GM19351 (cell line): ENCODE measurements around the gene TRHDE.

Source experiments
- ATAC-seq: cut with Tn5 transposase; IDR thresholded peaks from one replicate; pipeline ENCODE4 v1.9.1; 2021; ENCODE audit warnings: mild to moderate bottlenecking, moderate library complexity; ENCODE audit not compliant: unreplicated experiment

Gene TRHDE

GRCh38 chr12:72272091-72272661 is at the start of gene TRHDE:
TRHDE (plus strand) TSS chr12:72272370; CDS start chr12:72272644, 274 bp downstream.
- ATAC-seq, result no peak

GRCh38 chr12:72226510-72226909 is 45.7 kb upstream of the TRHDE start:
- ATAC-seq, result no peak

GRCh38 chr12:72228424-72228823 is 43.7 kb upstream of the TRHDE start:
- ATAC-seq, result no peak

- no peak for ATAC-seq
Measured at GRCh38 chr12:72230589-72230988, 41.6 kb upstream of the TRHDE start.

- no peak for ATAC-seq
Measured at GRCh38 chr12:72234886-72235285, 37.3 kb upstream of the TRHDE start.

GRCh38 chr12:72236071-72236705 is 36.0 kb upstream of the TRHDE start:
- ATAC-seq, result no peak

- ATAC-seq, result no peak
Measured at GRCh38 chr12:72241552-72241951, 30.6 kb upstream of the TRHDE start.

GRCh38 chr12:72242946-72243345 is 29.2 kb upstream of the TRHDE start:
- ATAC-seq, result no peak

- ATAC-seq, result no peak
Measured at GRCh38 chr12:72246370-72246769, 25.8 kb upstream of the TRHDE start.

- ATAC-seq, result no peak
Measured at GRCh38 chr12:72250346-72250745, 21.8 kb upstream of the TRHDE start.

- no peak for ATAC-seq
Measured at GRCh38 chr12:72256725-72257124, 15.4 kb upstream of the TRHDE start.

- ATAC-seq, result no peak
Measured at GRCh38 chr12:72261885-72262284, 10.3 kb upstream of the TRHDE start.

- ATAC-seq, result no peak
Measured at GRCh38 chr12:72264548-72265175, 7.5 kb upstream of the TRHDE start.

- ATAC-seq, result no peak
Measured at GRCh38 chr12:72267974-72268373, 4.2 kb upstream of the TRHDE start.

- no peak for ATAC-seq
Measured at GRCh38 chr12:72268386-72268785, 3.8 kb upstream of the TRHDE start.

- no peak for ATAC-seq
Measured at GRCh38 chr12:72269491-72269890, 2.7 kb upstream of the TRHDE start.

GRCh38 chr12:72270246-72270645 is 1.9 kb upstream of the TRHDE start:
- no peak for ATAC-seq

GRCh38 chr12:72270961-72271360 is 1.2 kb upstream of the TRHDE start:
- no peak for ATAC-seq

- ATAC-seq, result no peak
Measured at GRCh38 chr12:72271451-72272090, 599 bp upstream of the TRHDE start.

- no peak for ATAC-seq
Measured at GRCh38 chr12:72272731-72273498, 745 bp downstream of the TRHDE start.

- ATAC-seq, result no peak
Measured at GRCh38 chr12:72273499-72273837, 1.3 kb downstream of the TRHDE start.
